ENCODE data around the gene HSDL1.

- TF ChIP-seq, protein P1, sequence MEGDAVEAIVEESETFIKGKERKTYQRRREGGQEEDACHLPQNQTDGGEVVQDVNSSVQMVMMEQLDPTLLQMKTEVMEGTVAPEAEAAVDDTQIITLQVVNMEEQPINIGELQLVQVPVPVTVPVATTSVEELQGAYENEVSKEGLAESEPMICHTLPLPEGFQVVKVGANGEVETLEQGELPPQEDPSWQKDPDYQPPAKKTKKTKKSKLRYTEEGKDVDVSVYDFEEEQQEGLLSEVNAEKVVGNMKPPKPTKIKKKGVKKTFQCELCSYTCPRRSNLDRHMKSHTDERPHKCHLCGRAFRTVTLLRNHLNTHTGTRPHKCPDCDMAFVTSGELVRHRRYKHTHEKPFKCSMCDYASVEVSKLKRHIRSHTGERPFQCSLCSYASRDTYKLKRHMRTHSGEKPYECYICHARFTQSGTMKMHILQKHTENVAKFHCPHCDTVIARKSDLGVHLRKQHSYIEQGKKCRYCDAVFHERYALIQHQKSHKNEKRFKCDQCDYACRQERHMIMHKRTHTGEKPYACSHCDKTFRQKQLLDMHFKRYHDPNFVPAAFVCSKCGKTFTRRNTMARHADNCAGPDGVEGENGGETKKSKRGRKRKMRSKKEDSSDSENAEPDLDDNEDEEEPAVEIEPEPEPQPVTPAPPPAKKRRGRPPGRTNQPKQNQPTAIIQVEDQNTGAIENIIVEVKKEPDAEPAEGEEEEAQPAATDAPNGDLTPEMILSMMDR (IDR thresholded peaks at IDR 0.05; ENCODE audit: insufficient read depth, low read depth, low read length): no peak
- no peak for TF ChIP-seq EZH2 (IDR thresholded peaks at IDR 0.05; ENCODE audit: insufficient read depth, low read length)
These were observed 20.8 kb upstream of the HSDL1 start for GRCh38 chr16:84165746-84166145.

All from astrocyte (in vitro differentiated cells and primary cell).